Measurements from ENCODE around the gene DPYD.

Gene DPYD

DNA sequence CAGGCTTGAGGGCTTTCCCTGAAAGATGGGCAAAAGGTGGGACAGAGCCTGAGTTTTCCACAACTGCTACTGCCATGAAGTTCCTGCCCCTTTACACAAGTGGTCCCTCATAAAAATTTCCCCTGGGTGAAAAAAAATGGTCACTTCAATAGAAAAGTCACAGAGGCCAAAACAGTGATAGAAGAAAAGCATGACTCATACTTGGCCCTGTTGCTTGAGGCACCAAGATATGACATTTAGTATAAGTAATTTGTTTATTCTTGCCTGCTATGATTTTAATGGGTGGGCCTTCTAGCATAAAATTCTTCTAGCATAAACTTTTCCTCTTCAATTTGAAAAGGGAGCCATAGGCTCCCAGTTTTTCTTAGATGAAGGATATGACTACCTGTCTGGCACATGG is 280.2 kb downstream of the DPYD start:
- in situ Hi-C loops (cut with HindIII; ENCODE audit: low sequenced_read_pairs): no loop called here
- DNase-seq (ENCODE audit: low read depth, low spot score): no peak
- H3K4me3 ChIP-seq (ENCODE audit: low read depth, low read length): no peak overlapping the region
- TF ChIP-seq, protein P1, sequence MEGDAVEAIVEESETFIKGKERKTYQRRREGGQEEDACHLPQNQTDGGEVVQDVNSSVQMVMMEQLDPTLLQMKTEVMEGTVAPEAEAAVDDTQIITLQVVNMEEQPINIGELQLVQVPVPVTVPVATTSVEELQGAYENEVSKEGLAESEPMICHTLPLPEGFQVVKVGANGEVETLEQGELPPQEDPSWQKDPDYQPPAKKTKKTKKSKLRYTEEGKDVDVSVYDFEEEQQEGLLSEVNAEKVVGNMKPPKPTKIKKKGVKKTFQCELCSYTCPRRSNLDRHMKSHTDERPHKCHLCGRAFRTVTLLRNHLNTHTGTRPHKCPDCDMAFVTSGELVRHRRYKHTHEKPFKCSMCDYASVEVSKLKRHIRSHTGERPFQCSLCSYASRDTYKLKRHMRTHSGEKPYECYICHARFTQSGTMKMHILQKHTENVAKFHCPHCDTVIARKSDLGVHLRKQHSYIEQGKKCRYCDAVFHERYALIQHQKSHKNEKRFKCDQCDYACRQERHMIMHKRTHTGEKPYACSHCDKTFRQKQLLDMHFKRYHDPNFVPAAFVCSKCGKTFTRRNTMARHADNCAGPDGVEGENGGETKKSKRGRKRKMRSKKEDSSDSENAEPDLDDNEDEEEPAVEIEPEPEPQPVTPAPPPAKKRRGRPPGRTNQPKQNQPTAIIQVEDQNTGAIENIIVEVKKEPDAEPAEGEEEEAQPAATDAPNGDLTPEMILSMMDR (IDR thresholded peaks at IDR 0.05; ENCODE audit: low read depth, low read length): no peak

GRCh38 chr1:97636941-97637340 is 283.9 kb downstream of the DPYD start:
- in situ Hi-C loops (cut with HindIII; ENCODE audit: low sequenced_read_pairs): no loop called here
- TF ChIP-seq, protein P1 (IDR thresholded peaks at IDR 0.05; ENCODE audit: low read depth, low read length): no peak
- peak; percentile 28 for DNase-seq (ENCODE audit: low read depth, low spot score)
- H3K4me3 ChIP-seq (ENCODE audit: low read depth, low read length): no peak overlapping the region

- in situ Hi-C loops (cut with HindIII; ENCODE audit: low sequenced_read_pairs): no loop called here
- H3K4me3 ChIP-seq (ENCODE audit: low read depth, low read length): no peak overlapping the region
- DNase-seq (ENCODE audit: low read depth, low spot score): no peak
- TF ChIP-seq, protein P1 (IDR thresholded peaks at IDR 0.05; ENCODE audit: low read depth, low read length): no peak
Observed at GRCh38 chr1:97634758-97635157, 286.1 kb downstream of the DPYD start.

- DNase-seq (ENCODE audit: low read depth, low spot score): peak; percentile 16
- TF ChIP-seq, protein P1 (IDR thresholded peaks at IDR 0.05; ENCODE audit: low read depth, low read length): no peak
- H3K4me3 ChIP-seq (ENCODE audit: low read depth, low read length): no peak overlapping the region
- in situ Hi-C loops (cut with HindIII; ENCODE audit: low sequenced_read_pairs): no loop called here
Observed at GRCh38 chr1:97632776-97633175, 288.1 kb downstream of the DPYD start.

GRCh38 chr1:97632075-97632474 is 288.8 kb downstream of the DPYD start:
- no peak overlapping the region for H3K4me3 ChIP-seq (ENCODE audit: low read depth, low read length)
- in situ Hi-C loops (cut with HindIII; ENCODE audit: low sequenced_read_pairs): no loop called here
- DNase-seq (ENCODE audit: low read depth, low spot score): peak; percentile 68
- TF ChIP-seq, protein P1 (IDR thresholded peaks at IDR 0.05; ENCODE audit: low read depth, low read length): no peak

DNA sequence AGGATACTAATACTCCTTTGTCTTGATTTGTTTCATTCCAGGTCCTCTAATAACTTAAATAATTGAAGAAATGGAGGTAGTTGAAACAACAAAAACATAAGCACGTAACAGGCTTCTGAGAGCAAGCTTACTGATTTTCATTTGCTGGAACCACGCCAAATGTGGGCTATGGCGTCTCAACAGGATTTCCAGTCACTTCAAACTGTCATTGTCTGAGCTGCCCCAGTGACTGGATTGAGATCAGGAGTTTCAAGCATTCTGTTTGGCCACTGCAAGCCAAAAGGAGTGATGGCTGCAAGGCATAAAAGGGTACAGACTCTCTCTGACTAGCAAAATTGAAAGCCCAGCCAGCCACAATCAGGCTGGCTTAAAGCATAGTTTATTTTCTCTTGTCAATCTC is 289.9 kb downstream of the DPYD start:
- DNase-seq (ENCODE audit: low read depth, low spot score): peak; percentile 12
- no peak overlapping the region for H3K4me3 ChIP-seq (ENCODE audit: low read depth, low read length)
- in situ Hi-C loops (cut with HindIII; ENCODE audit: low sequenced_read_pairs): no loop called here
- TF ChIP-seq, protein P1 (IDR thresholded peaks at IDR 0.05; ENCODE audit: low read depth, low read length): no peak

GRCh38 chr1:97630281-97630680 is 290.6 kb downstream of the DPYD start:
- TF ChIP-seq, protein P1 (IDR thresholded peaks at IDR 0.05; ENCODE audit: low read depth, low read length): no peak
- in situ Hi-C loops (cut with HindIII; ENCODE audit: low sequenced_read_pairs): no loop called here
- DNase-seq (ENCODE audit: low read depth, low spot score): no peak
- no peak overlapping the region for H3K4me3 ChIP-seq (ENCODE audit: low read depth, low read length)
